ENCODE results near the gene PPM1F. TPM values are rescaled to one million over a fixed set of nuclear protein-coding genes. Genes with fewer than 3 reads are reported as not detected.
A peak's percentile ranks its signal among the peaks of the same experiment; 100 is the strongest.

PPM1F gene
- total RNA-seq, 2 experiments from 2014 or later, result 31.4 to 32.9 TPM

DNA sequence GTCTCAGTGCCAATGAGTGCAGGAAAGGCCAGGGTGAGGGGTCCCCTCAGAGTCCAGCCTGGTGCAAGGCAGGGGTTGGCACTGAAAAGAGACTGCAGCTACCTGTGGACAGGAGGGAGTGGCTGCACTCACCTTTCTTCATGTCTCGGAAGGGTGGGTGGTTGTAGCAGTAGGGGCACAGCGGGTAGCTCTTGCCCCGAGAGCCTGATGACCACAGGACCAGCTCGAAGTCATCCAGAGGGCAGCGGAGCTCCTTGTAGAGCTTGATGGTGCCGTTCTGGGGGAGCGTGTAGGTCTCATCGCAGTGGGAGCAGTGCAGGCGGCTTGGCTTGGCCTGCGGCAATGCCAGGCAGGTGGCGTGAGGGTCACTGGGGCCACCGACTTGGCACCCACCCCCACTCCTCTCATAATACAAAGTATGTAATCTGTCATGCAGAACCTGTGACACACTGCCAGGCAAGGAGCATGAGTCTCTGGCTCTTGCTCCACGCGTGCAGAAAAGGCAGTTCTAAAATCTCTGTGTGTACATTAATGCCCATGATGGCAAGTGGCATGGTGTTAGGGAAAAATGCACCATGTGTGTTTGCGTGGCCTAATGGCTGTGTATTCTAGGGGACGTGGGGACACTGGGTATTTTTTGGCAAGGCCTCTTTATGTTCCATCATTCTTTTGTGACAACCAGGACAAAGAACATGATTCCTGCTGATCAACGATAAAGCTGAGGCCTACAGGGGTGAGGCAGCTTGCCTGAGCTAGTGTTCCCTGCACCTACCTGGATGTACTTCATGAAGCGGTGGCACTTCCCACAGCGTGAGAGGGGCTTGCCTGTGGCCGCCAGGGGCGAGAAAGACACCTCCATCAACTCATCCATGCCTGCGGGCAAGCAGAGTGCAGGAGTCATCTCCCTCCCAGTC is 6.0 kb upstream of the PPM1F start:
- H3K27ac Mint-ChIP-seq, result no peak overlapping the region
- H3K9me3 Mint-ChIP-seq, result no peaks in the 10 kb centered on the region
- peaks cover 5% of the 10 kb centered on the region for H3K36me3 Mint-ChIP-seq
- H3K4me1 Mint-ChIP-seq, result no peaks in the 10 kb centered on the region
- no peak for DNase-seq
- no peaks in the 10 kb centered on the region for H3K27me3 Mint-ChIP-seq
- no peak overlapping the region for H3K4me3 Mint-ChIP-seq

DNA sequence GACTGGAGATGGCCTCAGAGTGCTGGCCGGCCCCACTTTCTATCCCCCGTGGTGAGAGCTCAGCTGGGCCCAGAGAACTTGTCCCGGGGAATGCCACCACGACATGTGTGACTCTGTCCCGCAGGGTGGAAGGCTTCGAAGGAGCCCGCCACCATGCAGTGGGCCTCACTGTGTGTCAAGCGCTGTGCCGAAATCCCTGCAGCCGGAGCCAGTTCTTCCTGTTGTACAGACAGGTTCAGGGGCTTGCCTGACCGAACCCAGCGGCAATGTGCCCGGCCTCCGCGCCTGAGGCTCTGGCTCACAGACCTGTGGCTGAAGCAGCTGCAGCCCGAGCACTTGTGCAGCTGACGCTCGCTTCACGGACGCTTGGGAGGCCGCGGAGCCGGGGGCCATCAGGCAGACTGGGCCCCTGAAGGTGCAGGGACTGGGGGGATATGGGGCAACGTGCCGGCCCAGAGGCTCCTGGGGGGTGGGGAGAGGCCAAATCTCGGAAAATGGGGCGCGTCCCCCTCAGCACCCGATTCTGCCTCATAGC is 650 bp downstream of the PPM1F start:
- DNase-seq, result peak; percentile 33
- Mint-ChIP-seq H3K9me3 (no peaks in the 10 kb centered on the region), H3K27ac (no peak overlapping the region), H3K27me3 (no peaks in the 10 kb centered on the region), H3K4me3 (peak overlapping the region; percentile 89), H3K4me1 (peaks cover 21% of the 10 kb centered on the region), H3K36me3 (peaks cover 2% of the 10 kb centered on the region)

DNA sequence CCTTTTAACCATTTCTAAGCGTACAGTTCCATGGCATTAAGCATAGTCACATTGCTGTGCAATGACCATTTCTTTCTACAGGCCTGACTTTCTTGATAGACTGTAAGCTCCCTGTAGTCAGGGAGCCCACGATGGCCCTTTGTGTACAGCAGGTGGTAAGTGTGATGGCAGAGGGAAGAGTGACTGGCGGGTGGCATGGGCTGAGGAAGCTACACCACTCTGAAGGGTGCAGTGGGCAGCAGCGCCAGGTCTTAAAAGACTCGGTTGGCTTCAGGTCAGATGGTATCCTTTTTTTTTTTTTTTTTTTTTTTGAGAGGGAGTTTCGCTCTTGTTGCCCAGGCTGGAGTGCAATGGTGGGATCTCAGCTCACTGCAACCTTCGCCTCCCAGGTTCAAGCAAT is 1.6 kb downstream of the PPM1F start:
- no peak overlapping the region for H3K27ac Mint-ChIP-seq
- peaks cover 21% of the 10 kb centered on the region for H3K4me1 Mint-ChIP-seq
- H3K36me3 Mint-ChIP-seq, result peaks cover 2% of the 10 kb centered on the region
- no peaks in the 10 kb centered on the region for H3K27me3 Mint-ChIP-seq
- DNase-seq, result no peak
- H3K4me3 Mint-ChIP-seq, result peak overlapping the region; percentile 15
- no peaks in the 10 kb centered on the region for H3K9me3 Mint-ChIP-seq

DNA sequence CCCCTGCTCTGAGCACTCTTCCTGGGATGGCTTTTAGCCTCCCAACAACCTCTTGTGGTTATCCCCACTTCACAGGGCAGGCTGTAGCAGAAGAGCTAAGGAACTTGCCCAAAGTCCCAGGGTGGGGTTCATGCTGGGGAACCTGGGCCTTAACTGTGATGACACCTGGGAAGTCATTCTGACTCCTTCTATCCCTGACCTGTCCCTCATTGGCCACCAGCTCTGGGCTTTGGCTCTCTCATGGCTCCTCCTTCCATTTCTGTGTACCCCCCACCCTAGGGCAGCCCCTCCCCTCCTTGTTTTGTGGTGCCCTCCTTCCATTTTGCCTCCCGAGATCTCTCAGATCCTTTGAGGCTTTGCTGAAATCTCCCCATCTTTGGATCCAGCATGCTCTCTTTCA is 2.7 kb downstream of the PPM1F start:
- Mint-ChIP-seq H3K9me3 (no peaks in the 10 kb centered on the region), H3K27ac (no peak overlapping the region)

DNA sequence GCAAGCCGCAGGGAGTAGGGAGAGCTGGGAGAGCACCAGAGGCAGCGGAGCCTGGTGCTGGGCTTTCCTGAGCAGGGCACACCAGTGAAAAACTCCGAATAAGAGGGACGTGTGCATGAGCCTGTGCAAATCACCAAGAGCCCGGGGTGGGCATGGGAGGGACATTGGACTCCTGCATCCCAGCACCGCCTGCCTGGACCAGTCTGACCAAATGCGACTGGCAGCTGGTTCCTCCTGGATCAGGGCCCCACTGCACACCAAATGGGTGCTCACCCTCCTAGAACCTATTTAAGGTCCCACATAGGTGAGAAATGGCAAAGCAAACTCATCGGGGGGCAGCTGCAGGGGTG is 3.1 kb downstream of the PPM1F start:
- DNase-seq, result no peak
- no peaks in the 10 kb centered on the region for H3K9me3 Mint-ChIP-seq
- H3K27me3 Mint-ChIP-seq, result no peaks in the 10 kb centered on the region
- H3K4me3 Mint-ChIP-seq, result no peak overlapping the region
- H3K27ac Mint-ChIP-seq, result no peak overlapping the region
- peaks cover 2% of the 10 kb centered on the region for H3K36me3 Mint-ChIP-seq
- peaks cover 21% of the 10 kb centered on the region for H3K4me1 Mint-ChIP-seq

More for the DNA sequence above, 2.7 kb downstream of the PPM1F start:
- Mint-ChIP-seq H3K4me3 (no peak overlapping the region), H3K36me3 (peaks cover 2% of the 10 kb centered on the region), H3K4me1 (peaks cover 21% of the 10 kb centered on the region), H3K27me3 (no peaks in the 10 kb centered on the region)
- DNase-seq, result no peak

DNA sequence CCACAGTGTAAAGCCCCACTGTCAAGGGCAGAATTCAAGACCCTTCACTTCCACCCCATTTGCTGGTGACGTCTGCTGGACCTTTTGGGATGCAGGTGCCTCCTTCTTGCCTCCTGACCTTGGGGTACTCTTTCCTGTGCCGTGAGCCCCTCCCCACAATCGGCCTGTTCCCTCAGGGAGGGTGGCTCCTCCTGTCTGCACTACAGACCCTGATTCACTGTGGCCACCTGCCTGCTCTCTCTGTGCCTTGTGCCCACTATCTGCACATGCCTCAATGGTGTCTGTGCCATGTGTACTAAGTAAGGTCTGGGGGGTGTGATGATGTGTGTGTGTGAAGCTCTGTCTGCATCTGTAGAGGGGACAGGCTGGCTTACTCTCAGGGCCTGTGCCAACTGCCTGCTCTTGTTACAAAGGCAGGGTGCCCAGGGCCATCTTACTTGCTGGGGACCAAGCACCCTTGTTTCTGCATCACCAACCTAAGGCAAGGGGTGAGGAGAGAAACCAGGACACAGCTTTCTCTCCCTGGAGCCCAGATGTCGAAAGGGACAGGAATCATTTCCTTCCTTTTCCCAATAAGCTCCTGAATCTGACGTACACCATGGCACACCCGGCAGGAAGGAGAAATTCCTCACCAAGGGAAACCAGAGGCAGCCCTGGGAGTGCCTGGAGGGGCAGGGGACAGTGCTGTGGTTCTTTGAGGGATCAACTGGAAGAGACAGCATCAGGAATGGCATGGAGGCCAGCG is 3.7 kb downstream of the PPM1F start:
- no peak for DNase-seq
- Mint-ChIP-seq H3K4me1 (peaks cover 21% of the 10 kb centered on the region), H3K27ac (peak overlapping the region; percentile 42), H3K36me3 (peaks cover 2% of the 10 kb centered on the region), H3K27me3 (no peaks in the 10 kb centered on the region), H3K9me3 (no peaks in the 10 kb centered on the region), H3K4me3 (no peak overlapping the region)

DNA sequence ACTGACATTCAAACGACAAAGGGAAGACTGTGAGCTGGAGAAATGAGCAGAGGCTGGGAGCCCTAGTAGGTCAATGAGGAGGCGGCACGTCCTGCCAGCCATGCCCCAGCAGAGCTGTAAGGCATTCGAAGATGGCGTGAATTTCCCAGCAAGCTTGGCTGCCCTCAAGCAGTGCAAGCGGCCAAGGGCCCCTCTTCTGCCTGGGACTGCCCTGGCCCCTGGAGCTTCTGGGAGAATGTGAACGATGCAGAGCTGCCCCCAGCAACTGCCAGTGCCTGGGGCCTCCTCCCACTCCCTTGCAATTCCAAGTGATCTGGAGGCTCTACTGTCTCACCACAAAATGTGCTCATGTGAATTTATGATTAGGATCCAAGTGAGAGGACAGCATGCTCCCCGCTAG is 4.3 kb downstream of the PPM1F start:
- Mint-ChIP-seq H3K36me3 (peaks cover 2% of the 10 kb centered on the region), H3K4me1 (peaks cover 21% of the 10 kb centered on the region), H3K4me3 (no peak overlapping the region), H3K9me3 (no peaks in the 10 kb centered on the region), H3K27ac (no peak overlapping the region), H3K27me3 (no peaks in the 10 kb centered on the region)
- no peak for DNase-seq

DNA sequence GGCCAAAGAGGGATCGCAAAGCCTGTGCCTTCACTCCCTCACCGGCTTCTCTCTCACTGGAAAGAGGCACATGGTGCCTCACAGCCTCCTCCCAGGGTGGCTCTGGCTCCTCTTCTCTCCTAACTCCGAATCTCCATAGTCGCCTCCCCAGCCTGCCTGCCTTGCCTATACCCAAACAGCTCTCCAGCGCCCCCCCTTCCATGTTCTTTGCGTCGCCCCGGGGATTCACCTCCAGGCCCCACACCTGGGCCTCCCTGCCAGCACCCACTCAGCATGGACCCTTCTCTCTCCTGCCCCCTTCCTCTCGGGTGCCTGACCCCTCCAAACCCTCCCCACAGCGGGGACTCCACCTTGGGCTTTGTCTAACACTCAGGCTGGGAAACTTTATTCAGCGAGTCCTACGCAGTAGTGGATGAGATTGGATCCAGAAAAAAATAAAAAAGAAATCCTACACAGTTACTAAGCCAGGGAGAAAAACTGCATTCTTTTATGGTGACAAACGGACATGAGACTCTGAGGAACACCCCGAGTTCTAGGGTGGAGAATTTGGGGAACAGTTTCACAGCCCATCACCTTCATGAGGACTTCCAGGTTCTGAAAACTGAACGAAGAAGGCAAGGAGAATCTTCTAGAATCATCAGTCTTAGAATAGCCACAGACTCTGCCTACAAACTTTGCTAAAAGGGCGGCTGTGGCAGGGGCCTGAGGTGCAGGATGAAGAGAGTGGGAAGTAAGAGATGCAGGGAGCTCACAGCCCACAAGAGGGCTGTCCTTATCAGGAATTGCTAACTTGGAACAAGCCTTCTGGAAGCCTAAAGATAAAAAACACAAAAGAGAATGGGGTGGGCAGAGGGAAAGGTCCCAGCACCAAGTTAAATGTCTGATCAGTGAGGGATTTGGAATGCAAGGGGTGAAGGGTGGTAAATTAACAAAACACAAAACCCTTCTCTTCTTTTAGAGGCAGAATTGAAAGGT is 5.3 kb downstream of the PPM1F start:
- Mint-ChIP-seq H3K9me3 (no peaks in the 10 kb centered on the region), H3K27me3 (no peaks in the 10 kb centered on the region), H3K4me1 (peaks cover 21% of the 10 kb centered on the region), H3K36me3 (peaks cover 2% of the 10 kb centered on the region), H3K4me3 (no peak overlapping the region), H3K27ac (no peak overlapping the region)
- DNase-seq, result no peak

DNA sequence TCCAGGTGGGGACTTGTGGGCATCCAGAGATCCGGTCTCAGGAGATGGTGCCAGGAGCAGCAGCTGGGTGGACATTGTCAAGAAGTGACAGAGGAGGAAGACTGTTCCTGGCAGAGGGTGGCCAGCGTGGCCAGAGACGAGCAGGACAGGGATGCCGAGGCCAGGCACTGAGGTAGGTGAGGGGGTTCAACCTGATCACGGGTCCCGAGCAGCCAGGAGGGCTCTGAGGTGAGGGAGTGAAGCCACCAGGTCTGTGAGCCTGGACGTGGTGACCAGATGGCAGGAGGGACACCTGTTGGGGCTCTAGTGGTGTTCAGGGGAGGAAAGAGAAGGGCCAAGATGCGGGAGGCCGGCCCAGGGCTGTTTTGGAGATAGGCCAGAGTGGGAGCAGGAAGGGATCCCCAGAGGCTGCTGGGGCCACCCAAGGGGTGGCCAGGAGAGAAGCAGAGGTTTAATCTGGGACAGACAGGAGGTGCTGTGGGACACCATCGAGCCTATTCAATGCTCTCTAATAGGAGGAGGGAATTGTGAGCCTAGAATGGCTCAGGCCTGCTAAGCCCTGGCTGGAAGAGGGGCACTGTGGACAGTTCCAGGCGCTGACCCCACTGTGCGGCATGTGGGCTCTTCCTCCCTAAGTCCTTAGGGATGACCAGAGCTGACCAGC is 6.3 kb downstream of the PPM1F start:
- Mint-ChIP-seq H3K4me3 (no peak overlapping the region), H3K27ac (no peak overlapping the region), H3K4me1 (peaks cover 24% of the 10 kb centered on the region), H3K27me3 (no peaks in the 10 kb centered on the region), H3K9me3 (no peaks in the 10 kb centered on the region), H3K36me3 (peaks cover 3% of the 10 kb centered on the region)
- no peak for DNase-seq

DNA sequence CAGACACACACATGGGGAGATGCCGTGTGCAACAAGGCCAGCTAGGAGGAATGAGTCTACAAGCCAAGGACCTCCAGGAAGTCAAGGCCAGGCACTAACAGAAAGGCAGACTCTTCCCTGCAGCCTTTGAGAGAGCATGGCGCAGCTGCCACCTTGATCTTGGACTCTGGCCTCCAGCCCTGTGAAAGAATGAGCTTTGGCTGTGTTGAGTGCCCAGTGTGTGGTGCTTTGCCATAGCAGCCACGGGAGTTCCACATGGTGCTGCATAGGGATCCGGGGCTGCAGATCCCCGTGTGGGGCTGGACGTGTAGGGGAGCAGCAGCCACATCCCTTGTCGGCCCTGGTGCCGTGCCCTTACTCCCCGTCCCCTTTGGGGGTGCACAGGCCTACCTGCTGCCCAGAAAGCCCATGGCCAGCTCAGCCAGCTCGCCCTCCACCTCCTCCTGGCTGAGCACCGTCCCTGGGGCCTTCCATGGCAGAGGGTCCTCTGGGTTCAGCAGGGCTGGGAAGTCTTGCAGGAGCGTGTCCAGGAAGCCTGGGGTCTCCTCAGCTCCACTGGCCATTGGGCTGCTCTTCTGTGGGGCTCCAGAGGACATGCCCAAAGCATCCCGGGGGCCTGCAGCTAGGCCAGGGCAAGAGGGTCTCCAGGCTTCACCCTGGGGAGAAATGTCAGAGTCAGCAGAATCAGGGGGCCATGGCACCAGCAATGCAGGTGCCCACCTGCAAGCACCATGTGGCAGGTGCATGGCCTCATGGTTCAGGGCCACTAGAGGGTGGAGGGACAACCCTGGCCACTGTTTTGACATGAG is 7.0 kb downstream of the PPM1F start:
- DNase-seq, result no peak
- Mint-ChIP-seq H3K36me3 (peaks cover 7% of the 10 kb centered on the region), H3K4me3 (no peak overlapping the region), H3K27ac (no peak overlapping the region), H3K4me1 (peaks cover 22% of the 10 kb centered on the region), H3K9me3 (no peaks in the 10 kb centered on the region), H3K27me3 (no peaks in the 10 kb centered on the region)

DNA sequence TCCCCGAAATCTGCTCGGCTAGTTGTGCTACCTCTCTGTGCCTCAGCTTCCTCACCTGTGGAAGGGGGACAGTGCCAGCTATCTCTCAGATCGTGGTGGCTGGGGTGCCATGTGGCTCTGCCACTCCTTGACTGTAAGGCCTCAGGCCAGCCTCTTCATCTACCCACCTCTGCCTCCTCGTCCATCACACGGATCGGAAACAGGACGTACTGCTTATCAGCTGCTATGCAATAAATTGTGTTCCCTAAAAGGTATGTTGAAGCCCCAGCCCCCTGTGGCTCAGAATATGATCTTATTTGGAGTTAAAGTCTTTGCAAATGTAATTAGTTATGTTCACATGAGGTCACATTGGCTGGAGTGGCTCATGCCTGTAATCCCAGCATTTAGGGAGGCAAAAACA is 7.8 kb downstream of the PPM1F start:
- no peak for DNase-seq
- Mint-ChIP-seq H3K4me1 (peaks cover 19% of the 10 kb centered on the region), H3K27me3 (no peaks in the 10 kb centered on the region), H3K27ac (no peak overlapping the region), H3K9me3 (no peaks in the 10 kb centered on the region), H3K4me3 (no peak overlapping the region), H3K36me3 (peaks cover 7% of the 10 kb centered on the region)

DNA sequence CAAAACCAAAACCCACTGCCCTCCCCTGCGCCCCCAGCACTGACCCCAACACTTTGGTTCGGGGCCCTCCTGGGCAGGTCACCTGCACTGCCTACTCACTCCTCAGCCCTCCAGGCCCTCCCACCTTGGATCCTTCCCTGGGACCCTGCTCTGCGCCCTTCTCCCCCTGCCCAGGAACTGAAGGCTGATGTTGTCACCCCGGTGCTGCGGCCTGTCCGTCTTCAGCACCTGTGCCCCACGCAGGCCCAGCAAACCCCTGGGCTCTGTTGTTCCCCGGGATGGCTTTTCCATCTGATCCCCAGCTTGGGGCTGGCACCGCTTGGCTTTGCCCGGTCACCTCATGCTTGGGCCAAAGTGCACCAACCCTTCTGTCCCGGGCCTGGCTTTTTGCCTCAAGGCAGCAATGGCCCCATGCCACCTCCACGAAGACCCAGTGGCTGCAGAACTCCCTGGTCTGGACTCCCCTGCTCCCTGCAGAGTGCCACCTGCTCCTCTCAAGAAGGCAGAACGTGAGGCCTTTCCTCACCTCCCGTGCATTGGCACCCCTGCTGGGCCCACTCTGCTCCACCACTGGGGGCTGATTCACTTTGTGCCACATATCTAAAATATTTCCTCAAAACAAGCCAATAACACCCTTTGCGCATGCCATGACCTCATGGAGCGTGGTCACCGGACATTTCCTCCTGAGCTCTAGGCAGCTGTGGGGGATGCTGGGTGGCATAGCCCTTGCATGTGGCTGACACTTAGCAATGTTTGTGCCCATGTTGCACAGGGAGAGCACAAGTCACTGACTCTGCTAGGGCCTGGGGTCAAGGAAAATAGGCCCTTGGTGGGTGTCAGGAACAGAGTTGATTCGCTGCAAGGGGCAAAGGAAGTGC is 8.8 kb downstream of the PPM1F start:
- no peak overlapping the region for H3K4me3 Mint-ChIP-seq
- no peaks in the 10 kb centered on the region for H3K9me3 Mint-ChIP-seq
- no peak for DNase-seq
- H3K27ac Mint-ChIP-seq, result no peak overlapping the region
- H3K36me3 Mint-ChIP-seq, result peaks cover 7% of the 10 kb centered on the region
- H3K4me1 Mint-ChIP-seq, result peaks cover 22% of the 10 kb centered on the region
- H3K27me3 Mint-ChIP-seq, result no peaks in the 10 kb centered on the region

Data from activated naive CD8-positive, alpha-beta T cell treated with anti-CD3 and anti-CD28 coated beads for 36 hours (primary cell).